ENCODE measurements around the gene LASP1. TPM values are rescaled to one million over a fixed set of nuclear protein-coding genes. Genes with fewer than 3 reads are reported as not detected.
"Not testable (repeated sequence)": the region's sequence is repeated elsewhere in the genome, so short reads cannot be mapped to it uniquely, and the experiment has no call there.

Gene LASP1
- total and polyA plus RNA-seq, 7 donors = 8.6 to 20.1 (median 14.6) TPM

DNA sequence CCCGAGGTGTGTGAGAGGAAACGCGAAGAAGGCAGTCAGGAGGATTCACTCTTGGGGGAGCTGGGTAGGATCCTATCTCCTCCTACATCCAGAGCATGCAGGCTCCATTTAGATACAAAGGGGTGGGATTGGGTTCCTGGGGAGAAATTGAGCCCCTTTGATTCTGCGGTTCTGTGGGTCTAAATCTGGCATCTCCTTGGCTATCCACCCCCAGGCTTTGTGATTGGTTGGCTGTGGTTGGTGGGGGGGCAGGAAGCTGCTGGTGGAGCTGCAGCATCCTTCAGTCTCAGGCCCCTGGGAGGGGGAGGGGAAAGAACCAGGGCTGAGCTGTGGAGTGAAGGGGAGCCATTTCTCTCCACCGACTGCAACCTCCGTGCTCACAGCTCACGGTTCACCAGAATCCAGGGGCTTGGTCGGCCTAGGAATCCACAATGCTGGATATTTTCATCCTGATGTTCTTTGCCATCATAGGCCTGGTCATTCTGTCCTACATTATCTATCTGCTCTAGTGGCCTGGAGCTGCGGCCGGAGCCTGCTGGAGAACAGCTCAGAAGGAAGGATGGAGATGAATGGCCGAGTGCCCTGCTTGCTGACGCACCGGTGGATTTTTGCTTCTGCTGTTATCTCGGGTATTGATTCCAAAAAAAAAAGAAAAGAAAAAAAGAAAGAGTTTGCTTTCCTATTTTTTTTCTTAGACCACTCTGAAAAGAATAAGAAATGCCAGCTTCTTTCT, 55.6 kb downstream of the LASP1 start, which contains the start of gene LASP1NB:
LASP1NB (plus strand) TSS at position 352 of the 733 bp plus-strand sequence.
- TF ChIP-seq CTCF (IDR thresholded peaks at IDR 0.05) = no peak

DNA sequence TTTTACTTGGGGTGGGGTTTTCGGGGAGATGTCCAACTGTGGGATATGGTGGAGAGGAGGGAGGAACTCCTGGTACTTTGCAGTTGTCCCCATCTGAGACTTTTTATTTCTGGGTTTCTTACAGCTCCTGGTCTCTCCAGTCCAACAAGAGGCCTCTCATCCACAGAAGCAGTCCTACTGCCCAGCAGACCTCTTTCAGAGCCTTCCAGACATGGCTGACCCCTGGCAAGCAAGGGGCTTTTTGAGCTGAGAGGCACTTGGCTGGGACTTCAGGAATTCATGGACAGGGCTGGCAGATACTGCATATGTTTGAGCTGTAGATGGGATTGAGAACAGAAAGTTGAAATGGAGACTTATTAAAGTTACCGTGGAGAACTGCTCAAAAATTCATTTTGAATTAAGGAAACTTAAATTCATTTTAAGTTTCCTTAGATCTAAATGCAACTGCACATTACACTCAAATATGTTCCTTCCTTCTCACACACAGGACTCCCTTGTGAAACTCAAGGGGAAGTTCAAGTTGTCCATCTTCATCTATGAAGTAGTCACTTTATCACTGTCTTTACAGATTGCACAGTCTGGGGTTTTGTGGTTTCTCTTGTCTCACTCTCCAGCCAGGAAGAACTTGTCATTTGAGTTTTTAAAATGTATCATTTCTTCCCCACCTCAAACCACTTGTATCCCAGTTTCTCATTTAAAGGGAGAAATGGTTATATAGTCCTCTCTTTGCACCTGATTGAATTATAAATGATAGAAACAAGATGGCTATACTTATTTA, 56.6 kb downstream of the LASP1 start:
- H3K27ac ChIP-seq = no peak overlapping the region
- TF ChIP-seq CTCF (IDR thresholded peaks at IDR 0.05) = no peak
- no peak for ATAC-seq

More for the DNA sequence above, 55.6 kb downstream of the LASP1 start, which contains the start of gene LASP1NB:
- Histone ChIP-seq H3K27me3 (ENCODE audit: insufficient read depth in 3 of 3, low read length in 2 of 3) (no peaks in the 10 kb centered on the region), H3K4me1 (peaks cover 10% of the 10 kb centered on the region), H3K27ac (no peak within 1 kb of the TSS), H3K9me3 (no peaks in the 10 kb centered on the region), H3K4me3 (no peak within 1 kb of the TSS), H3K36me3 (ENCODE audit: insufficient read depth in 1 of 2, low read depth in 1 of 2) (no peaks in the 10 kb centered on the region)
- DNase-seq (peak; percentile 35 to 67), ATAC-seq (no peak)
- 51 to 64% (median 60%) methylated on average over 14 of the region's 14 CpGs for WGBS, 3 donors
- intact Hi-C loops (cut with DNase I) = no loop called here

DNA sequence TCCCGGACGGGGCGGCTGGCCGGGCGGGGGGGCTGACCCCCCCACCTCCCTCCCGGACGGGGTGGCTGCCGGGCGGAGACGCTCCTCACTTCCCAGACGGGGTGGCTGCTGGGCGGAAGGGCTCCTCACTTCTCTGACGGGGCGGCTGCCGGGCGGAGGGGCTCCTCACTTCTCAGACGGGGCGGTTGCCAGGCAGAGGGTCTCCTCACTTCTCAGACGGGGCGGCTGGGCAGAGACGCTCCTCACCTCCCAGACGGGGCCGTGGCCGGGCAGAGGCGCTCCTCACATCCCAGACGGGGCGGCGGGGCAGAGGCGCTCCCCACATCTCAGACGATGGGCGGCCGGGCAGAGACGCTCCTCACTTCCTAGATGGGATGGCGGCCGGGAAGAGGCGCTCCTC, 60.9 kb downstream of the LASP1 start:
- H3K27ac ChIP-seq; intact Hi-C loops (cut with DNase I); H3K9me3 ChIP-seq; H3K4me1 ChIP-seq; H3K4me3 ChIP-seq; DNase-seq; ATAC-seq; H3K27me3 ChIP-seq (ENCODE audit: insufficient read depth in 3 of 3, low read length in 2 of 3); H3K36me3 ChIP-seq (ENCODE audit: insufficient read depth in 1 of 2, low read depth in 1 of 2): not testable (repeated sequence)
- 88 to 100% (median 92%) methylated on average over 8 to 23 of the region's 36 CpGs for WGBS, 3 donors

More for the DNA sequence above, 56.6 kb downstream of the LASP1 start:
- no peaks in the 10 kb centered on the region for H3K27me3 ChIP-seq (ENCODE audit: insufficient read depth in 3 of 3, low read length in 2 of 3)
- peaks cover 10% of the 10 kb centered on the region for H3K4me1 ChIP-seq
- WGBS, 3 donors = 63 to 87% (median 64%) methylated on average over 2 of the region's 2 CpGs
- intact Hi-C loops (cut with DNase I) = no loop called here
- no peaks in the 10 kb centered on the region for H3K9me3 ChIP-seq
- no peak for DNase-seq
- no peak overlapping the region for H3K4me3 ChIP-seq
- no peaks in the 10 kb centered on the region for H3K36me3 ChIP-seq (ENCODE audit: insufficient read depth in 1 of 2, low read depth in 1 of 2)

DNA sequence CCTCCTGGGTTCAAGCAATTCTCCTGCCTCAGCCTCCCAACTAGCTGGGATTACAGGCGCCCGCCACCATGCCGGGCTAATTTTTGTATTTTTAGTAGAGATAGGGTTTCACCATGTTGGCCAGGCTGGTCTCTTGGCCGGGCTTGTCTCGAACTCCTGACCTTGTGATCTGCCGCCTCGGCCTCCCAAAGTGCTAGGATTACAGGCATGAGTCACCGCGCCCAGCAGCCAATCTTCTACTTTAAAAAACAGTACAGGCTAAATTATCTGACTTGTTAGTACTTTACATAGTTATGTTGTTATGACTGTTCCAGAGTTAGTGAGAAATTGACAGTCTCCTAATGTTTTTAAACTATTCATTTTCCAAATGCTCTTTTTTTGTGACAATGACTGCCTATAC, 64.1 kb downstream of the LASP1 start:
- DNase-seq; H3K27ac ChIP-seq; H3K4me3 ChIP-seq; ATAC-seq; H3K4me1 ChIP-seq; H3K36me3 ChIP-seq (ENCODE audit: insufficient read depth in 1 of 2, low read depth in 1 of 2); intact Hi-C loops (cut with DNase I); H3K9me3 ChIP-seq; H3K27me3 ChIP-seq (ENCODE audit: insufficient read depth in 3 of 3, low read length in 2 of 3): not testable (repeated sequence)
- WGBS, 3 donors = 52 to 56% (median 54%) methylated on average over 9 of the region's 9 CpGs

GRCh38 chr17:38939987-38940386, 70.1 kb downstream of the LASP1 start:
- no peaks in the 10 kb centered on the region for H3K4me1 ChIP-seq
- no peak for DNase-seq
- no peaks in the 10 kb centered on the region for H3K9me3 ChIP-seq
- no peaks in the 10 kb centered on the region for H3K27me3 ChIP-seq (ENCODE audit: insufficient read depth in 3 of 3, low read length in 2 of 3)
- no peak overlapping the region for H3K4me3 ChIP-seq
- no peaks in the 10 kb centered on the region for H3K36me3 ChIP-seq (ENCODE audit: insufficient read depth in 1 of 2, low read depth in 1 of 2)
- ATAC-seq = peak in 3 of 4 donors; percentile 42 to 57 (median 56)
- H3K27ac ChIP-seq = no peak overlapping the region
- intact Hi-C loops (cut with DNase I) = no loop called here
- TF ChIP-seq CTCF (IDR thresholded peaks at IDR 0.05) = no peak
